IPS-NIHi11 (cell line): Measurements from ENCODE around the gene DGKZ.
A peak's percentile ranks its signal among the peaks of the same experiment; 100 is the strongest.
"Not testable (repeated sequence)": the region's sequence is repeated elsewhere in the genome, so short reads cannot be mapped to it uniquely, and the experiment has no call there.

Experiments used
- DNase-seq: peaks from one replicate; pipeline ENCODE4 v3.0.0; 2012; ENCODE audit warnings: mixed read lengths, low spot score

DGKZ gene

GRCh38 chr11:46367244-46367915, 20.1 kb downstream of the DGKZ start:
- DNase-seq, result peak; percentile 79

- no peak for DNase-seq
Observed at GRCh38 chr11:46367916-46368267, 20.6 kb downstream of the DGKZ start.

- peak; percentile 88 for DNase-seq
Observed at GRCh38 chr11:46369458-46370152, 22.3 kb downstream of the DGKZ start.

DNA sequence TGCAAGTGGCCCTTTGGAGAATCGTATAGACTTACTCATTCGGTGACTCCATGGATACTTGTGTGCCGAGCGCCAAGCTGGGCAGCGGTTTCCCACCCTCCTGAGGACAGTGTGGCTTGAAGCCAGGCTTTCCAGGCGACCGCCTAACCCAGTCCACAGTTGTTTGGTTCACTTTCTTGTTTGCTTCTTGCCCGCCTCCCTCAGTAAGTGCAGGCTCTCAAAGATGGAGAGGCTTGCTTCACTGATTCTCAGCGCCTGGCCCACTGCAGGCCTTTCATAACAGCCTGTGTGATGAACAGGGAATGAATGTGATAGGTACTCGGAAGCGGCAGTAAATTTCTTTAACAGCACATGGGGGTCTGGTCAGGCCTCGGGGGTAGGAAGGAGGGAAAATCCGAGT, 23.0 kb downstream of the DGKZ start:
- DNase-seq, result no peak

DNA sequence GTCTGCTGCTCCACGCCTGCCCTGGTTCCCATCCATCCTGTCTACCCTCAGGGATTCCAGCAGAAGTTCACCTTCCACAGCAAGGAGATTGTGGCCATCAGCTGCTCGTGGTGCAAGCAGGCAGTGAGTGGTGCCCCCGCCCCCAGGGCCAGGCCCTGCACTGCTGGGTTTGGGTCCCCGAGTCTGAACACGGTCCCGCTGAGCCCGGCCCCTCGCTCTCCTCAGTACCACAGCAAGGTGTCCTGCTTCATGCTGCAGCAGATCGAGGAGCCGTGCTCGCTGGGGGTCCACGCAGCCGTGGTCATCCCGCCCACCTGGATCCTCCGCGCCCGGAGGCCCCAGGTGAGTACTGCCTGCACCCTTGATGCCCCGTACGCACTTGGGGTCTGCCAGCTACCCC, 24.0 kb downstream of the DGKZ start:
- DNase-seq, result not testable (repeated sequence)

GRCh38 chr11:46372086-46372485, 24.8 kb downstream of the DGKZ start:
- DNase-seq, result no peak

GRCh38 chr11:46372501-46372900, 25.2 kb downstream of the DGKZ start:
- not testable (repeated sequence) for DNase-seq

DNA sequence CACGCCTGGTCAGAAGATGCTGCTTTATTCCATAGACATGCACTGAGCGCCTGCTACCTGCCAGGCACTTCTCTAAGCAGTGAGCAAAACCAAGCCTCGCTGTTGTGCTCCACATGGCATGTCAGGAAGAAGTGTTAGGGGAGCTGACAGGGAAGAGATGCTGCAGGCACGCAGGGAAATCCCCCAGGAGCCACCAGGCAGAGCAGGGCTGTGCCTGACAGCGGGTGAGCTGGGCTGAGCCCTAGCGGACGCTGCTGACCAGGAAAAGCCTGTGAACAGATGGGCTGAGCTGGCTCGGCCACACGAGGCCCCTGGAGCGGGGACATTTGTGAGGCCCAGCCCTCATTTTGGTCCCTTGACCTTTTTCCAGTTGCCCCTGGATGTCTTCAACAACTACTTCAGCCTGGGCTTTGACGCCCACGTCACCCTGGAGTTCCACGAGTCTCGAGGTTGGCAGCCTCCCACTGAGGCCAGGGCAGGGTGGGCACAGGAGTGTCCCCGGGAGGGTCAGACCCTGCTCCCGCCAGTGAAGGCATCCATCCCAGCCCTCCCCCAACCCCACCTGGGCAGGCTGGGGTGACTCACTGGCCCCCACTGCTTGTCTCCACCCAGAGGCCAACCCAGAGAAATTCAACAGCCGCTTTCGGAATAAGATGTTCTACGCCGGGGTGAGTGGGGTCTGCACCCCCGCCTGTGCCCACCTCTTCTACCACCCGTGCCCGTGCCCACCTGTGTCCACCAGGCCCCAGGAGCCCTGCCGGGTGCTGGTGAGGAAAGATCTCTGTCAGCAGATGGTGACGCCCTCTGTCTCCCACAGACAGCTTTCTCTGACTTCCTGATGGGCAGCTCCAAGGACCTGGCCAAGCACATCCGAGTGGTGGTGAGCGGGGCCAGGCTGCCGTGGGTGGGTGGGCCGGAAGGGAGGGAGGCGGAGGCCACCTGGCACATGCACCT, 26.8 kb downstream of the DGKZ start:
- no peak for DNase-seq

GRCh38 chr11:46374815-46375214, 27.6 kb downstream of the DGKZ start:
- no peak for DNase-seq

GRCh38 chr11:46375392-46376101, 28.3 kb downstream of the DGKZ start:
- no peak for DNase-seq

DNA sequence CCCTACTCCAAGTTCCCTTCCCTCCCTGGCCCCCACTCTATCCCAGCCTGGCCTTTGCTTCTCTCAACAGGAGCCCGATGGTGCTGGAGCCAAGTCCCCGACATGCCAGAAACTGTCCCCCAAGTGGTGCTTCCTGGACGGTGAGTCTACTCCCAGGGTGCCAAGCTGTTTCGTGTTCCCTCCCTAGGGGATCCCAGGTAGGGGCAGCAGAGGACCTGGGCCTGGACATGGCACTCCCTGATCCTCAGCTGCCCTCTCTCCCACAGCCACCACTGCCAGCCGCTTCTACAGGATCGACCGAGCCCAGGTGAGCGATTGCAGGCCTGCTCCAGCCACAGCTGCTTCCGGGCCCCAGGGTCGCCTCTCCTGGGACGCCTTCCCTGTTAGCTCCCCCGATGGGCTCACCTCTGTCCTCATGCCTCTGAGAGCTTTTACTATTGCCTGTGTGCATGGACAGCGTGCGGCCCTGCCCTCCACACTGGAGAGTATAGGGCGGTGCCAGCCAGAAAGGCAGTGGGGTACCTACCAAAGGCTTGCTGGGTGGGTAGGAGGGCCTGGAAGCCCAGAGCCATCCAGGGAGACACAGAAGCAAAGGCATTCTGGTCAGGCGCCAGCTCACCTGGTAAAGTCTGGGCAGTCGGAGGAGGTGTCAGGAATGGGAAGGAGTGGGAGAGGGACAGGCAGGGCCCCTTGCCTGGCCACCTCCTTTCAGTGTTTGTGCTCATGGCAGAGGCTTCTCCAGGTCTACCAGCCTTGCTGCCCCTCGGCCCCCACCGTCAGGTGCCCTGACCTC, 29.2 kb downstream of the DGKZ start:
- no peak for DNase-seq

- DNase-seq, result no peak
Observed at GRCh38 chr11:46377290-46377689, 30.0 kb downstream of the DGKZ start.

GRCh38 chr11:46377831-46378230, 30.6 kb downstream of the DGKZ start:
- no peak for DNase-seq

DNA sequence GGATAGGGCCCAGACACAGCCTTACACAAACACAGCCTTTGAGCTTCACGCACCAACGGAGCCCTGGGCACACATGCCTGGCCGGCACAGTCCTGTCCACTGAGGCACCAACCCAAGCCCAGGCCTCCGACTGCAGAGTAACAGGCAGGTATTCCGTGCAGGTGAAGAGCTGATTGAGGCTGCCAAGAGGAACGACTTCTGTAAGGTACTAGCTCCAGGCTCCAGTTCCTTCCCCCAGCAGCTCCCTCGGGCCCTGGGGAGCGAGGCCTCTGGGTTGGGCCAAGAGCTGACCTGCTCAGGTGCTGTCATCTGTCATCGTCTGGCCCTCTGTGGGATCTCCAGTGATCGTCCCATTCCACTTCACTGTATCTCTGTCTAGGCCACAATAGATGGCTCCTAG, 31.0 kb downstream of the DGKZ start:
- no peak for DNase-seq

- DNase-seq, result no peak
Observed at GRCh38 chr11:46378811-46379481, 31.7 kb downstream of the DGKZ start.

GRCh38 chr11:46379482-46380293, 32.4 kb downstream of the DGKZ start:
- peak; percentile 78 for DNase-seq

DNA sequence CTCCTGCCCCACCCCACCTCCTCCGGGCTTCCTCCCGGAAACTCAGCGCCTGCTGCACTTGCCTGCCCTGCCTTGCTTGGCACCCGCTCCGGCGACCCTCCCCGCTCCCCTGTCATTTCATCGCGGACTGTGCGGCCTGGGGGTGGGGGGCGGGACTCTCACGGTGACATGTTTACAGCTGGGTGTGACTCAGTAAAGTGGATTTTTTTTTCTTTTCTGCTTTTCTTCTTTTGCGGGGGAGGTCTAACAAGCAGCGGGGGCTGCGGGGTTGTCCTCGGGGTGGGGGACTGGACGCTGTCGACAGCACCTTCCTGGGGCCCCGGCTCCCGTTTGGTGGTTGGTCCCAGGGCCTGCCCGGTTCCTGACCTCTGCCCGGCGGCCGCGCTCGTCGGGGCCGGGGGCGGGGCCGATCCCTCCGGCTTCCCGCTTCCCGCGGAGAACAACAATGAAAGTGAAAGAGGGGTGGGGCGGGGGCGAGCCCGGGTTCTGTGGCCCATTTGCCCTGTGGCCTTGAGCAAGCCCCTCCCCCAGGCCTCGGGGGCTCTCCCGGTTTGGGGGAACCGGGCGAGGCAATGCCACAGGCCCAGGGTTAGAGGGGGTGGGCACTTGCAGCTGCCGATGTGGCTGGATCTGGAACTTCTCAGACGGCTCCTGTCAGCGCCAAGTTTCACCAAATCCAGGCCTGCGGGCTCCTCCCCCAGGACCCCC, 33.2 kb downstream of the DGKZ start:
- peak; percentile 88 for DNase-seq

DNA sequence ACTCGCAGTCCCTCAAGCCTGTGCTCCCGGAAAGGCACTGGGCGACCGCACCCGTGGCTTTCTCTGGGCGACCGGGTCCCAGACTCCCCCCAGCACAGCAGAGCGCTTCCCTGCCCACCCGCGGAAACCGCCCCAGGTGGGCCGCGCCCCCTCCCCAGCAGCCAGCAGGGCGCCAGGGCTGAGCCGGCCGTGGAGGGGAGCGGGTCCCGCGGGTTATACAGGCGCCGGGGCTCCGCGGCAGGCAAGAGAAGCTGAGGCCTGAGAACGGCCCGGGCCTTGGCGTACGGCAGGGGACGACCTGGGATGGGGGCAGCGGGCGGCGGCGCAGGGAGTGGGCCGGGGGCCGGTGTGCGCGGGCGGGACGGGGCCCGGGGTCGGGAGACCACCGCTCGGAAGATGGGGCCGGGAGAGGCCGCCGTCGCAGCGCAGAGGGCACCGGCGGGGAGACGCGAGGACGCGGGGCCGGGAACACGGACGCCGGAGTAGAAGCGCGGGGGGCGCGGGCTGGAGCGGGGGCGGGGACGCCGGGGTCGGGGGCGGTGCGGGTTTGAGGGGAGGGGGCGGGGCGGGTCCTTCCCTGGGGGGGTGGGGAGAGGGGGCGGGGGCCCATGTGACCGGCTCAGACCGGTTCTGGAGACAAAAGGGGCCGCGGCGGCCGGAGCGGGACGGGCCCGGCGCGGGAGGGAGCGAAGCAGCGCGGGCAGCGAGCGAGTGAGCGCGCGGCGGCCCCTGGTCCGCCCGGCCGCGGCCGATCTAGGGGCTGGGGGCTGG, 34.0 kb downstream of the DGKZ start, which contains the start of gene MDK:
MDK (plus strand) TSS at position 622 of the 771 bp plus-strand sequence. CDS start 389 bp downstream, outside the sequence.
- DNase-seq, result peak; percentile 82
